A549 (cell line): ENCODE results near the gene GOLGA3. TPM values are rescaled to one million over a fixed set of nuclear protein-coding genes. Genes with fewer than 3 reads are reported as not detected.

ENCODE experiments used
- ATAC-seq, 2 experiments: fragments of 200-7000 bp in 1 of 2; fragments of >200 bp in 1 of 2; cut with Nextera tagmentation in 1 of 2; cut with Tn5 transposase in 1 of 2; 3 replicates each; pipeline versions ENCODE4 v1.8.0 to v1.9.1; 2018 to 2020; ENCODE audit warnings: mild to moderate bottlenecking in 1 of 2, moderate library complexity in 1 of 2
- CTCF ChIA-PET: fragments of 300-600 bp; sonication (Branson Sonifier 250); formaldehyde crosslinking; extraction: SDS; loops from one replicate; lab custom pipeline; 2021; ENCODE audit warnings: antibody characterized with exemption, inconsistent platforms; lab: Yijun Ruan, JAX
- POLR2A ChIA-PET: fragments of 350-600 bp; formaldehyde crosslinking; extraction: SDS; loops from one replicate; lab custom pipeline; 2021; ENCODE audit warnings: antibody characterized with exemption, inconsistent platforms; lab: Yijun Ruan, JAX
- DNase-seq, 2 experiments: peaks; one replicate each; pipeline versions ENCODE4 v3.0.0 to v3.0.0-alpha.2; 2011 to 2016; ENCODE audit warnings: low read depth in 1 of 2, low spot score in 1 of 2
- FAIRE-seq: peaks from 2 replicates; lab custom pipeline; 2011; peaks lifted over from hg19 to GRCh38; lab: Jason Lieb, UNC
- H3K27ac ChIP-seq, 2 experiments: fragments of >200 bp; sonication (Bioruptor Twin); formaldehyde crosslinking; 3 replicates each; pipeline ENCODE4 v1.5.1; 2016 to 2017
- H3K4me1 ChIP-seq: fragments of >200 bp; sonication (Bioruptor Twin); formaldehyde crosslinking; 3 replicates; pipeline ENCODE4 v1.6.1; 2016
- H3K4me2 ChIP-seq: fragments of >200 bp; sonication (Bioruptor Twin); formaldehyde crosslinking; 3 replicates; pipeline ENCODE4 v1.6.1; 2016
- H3K4me3 ChIP-seq: fragments of >200 bp; sonication (Bioruptor Twin); formaldehyde crosslinking; 3 replicates; pipeline ENCODE4 v1.5.1; 2016
- H3K9me3 ChIP-seq: fragments of >200 bp; sonication (Bioruptor Twin); formaldehyde crosslinking; 3 replicates; pipeline ENCODE4 v1.6.1; 2016
- BHLHE40 ChIP-seq: IDR thresholded peaks from 2 replicates; pipeline ENCODE4 v1.6.1; 2012; ENCODE audit warnings: low read depth, low read length, inconsistent platforms
- CEBPB ChIP-seq, 2 experiments: fragments of >200 bp in 1 of 2; sonication (Bioruptor Twin) in 1 of 2; formaldehyde crosslinking in 1 of 2; IDR thresholded peaks; 2 replicates each; pipeline ENCODE4 v1.6.1; 2012 to 2016
- CHD2 ChIP-seq: fragments of 150-350 bp; IDR thresholded peaks from 2 replicates; pipeline ENCODE4 v1.6.1; 2014; ENCODE audit warnings: low read length; ENCODE audit not compliant: partially characterized antibody
- FOSB ChIP-seq: fragments of 250-450 bp; sonication (Bioruptor Pico); IDR thresholded peaks from 2 replicates; pipeline ENCODE4 v1.5.0; 2020; ENCODE audit warnings: mild to moderate bottlenecking, moderate library complexity
- FOSL2 ChIP-seq, 2 experiments: fragments of 450-650 bp in 1 of 2; fragments of >200 bp in 1 of 2; sonication (Bioruptor Twin) in 1 of 2; formaldehyde crosslinking; IDR thresholded peaks; 2 replicates each; pipeline versions ENCODE4 v1.5.0 to v1.6.1; 2016 to 2020; ENCODE audit warnings: mild to moderate bottlenecking in 1 of 2, moderate library complexity in 1 of 2
- HDAC2 ChIP-seq: fragments of 200-600 bp; sonication (generic); IDR thresholded peaks from 2 replicates; pipeline ENCODE4 v1.6.1; 2016
- HES2 ChIP-seq: fragments of >200 bp; sonication (Bioruptor Twin); formaldehyde crosslinking; IDR thresholded peaks from 2 replicates; pipeline ENCODE4 v1.6.1; 2016
- HMGXB4 ChIP-seq: fragments of 250-450 bp; sonication (Bioruptor Pico); IDR thresholded peaks from 2 replicates; pipeline ENCODE4 v1.5.0; 2021; ENCODE audit warnings: mild to moderate bottlenecking, moderate library complexity, borderline replicate concordance
- HOXB13 ChIP-seq: fragments of 250-450 bp; sonication (Bioruptor Pico); IDR thresholded peaks from 2 replicates; pipeline ENCODE4 v1.5.0; 2020; ENCODE audit warnings: low read depth, mild to moderate bottlenecking, moderate library complexity
- KDM1A ChIP-seq: fragments of 200-600 bp; sonication (generic); IDR thresholded peaks from 2 replicates; pipeline ENCODE4 v1.6.1; 2016; ENCODE audit warnings: low read depth, mild to moderate bottlenecking
- MAFK ChIP-seq: fragments of 450-650 bp; IDR thresholded peaks from 2 replicates; pipeline ENCODE4 v1.6.1; 2014; ENCODE audit not compliant: partially characterized antibody
- MAX ChIP-seq: IDR thresholded peaks from 2 replicates; pipeline ENCODE4 v1.6.1; 2012
- NFE2L2 ChIP-seq: fragments of 150-350 bp; conservative IDR thresholded peaks from 2 replicates; pipeline ENCODE4 v1.6.1; 2014; ENCODE audit warnings: low read length
- NR3C1 ChIP-seq: fragments of >200 bp; sonication (Bioruptor Twin); formaldehyde crosslinking; IDR thresholded peaks from 3 replicates; pipeline ENCODE4 v1.6.1; 2017
- PBX3 ChIP-seq: IDR thresholded peaks from 2 replicates; pipeline ENCODE4 v1.6.1; 2012
- POLR2A ChIP-seq: IDR thresholded peaks from 2 replicates; pipeline ENCODE4 v1.6.1; 2012; ENCODE audit warnings: mild to moderate bottlenecking, low read length
- POLR2AphosphoS2 ChIP-seq: conservative IDR thresholded peaks from 2 replicates; pipeline ENCODE4 v1.6.1; 2012; ENCODE audit warnings: low read length, improper control_type of control experiment, inconsistent platforms
- RAD21 ChIP-seq, 2 experiments: fragments of >200 bp in 1 of 2; sonication (Bioruptor Twin) in 1 of 2; formaldehyde crosslinking in 1 of 2; IDR thresholded peaks in 1 of 2; conservative IDR thresholded peaks in 1 of 2; 2 replicates in 1 of 2; 3 replicates in 1 of 2; pipeline ENCODE4 v1.6.1; 2012 to 2018; ENCODE audit warnings: inconsistent platforms in 1 of 2
- RCOR1 ChIP-seq: fragments of 150-350 bp; IDR thresholded peaks from 2 replicates; pipeline ENCODE4 v1.6.1; 2014; ENCODE audit warnings: antibody characterized with exemption, low read length, low read depth
- RFX5 ChIP-seq: fragments of 450-650 bp; IDR thresholded peaks from 2 replicates; pipeline ENCODE4 v1.7.1; 2014; ENCODE audit warnings: antibody characterized with exemption, mild to moderate bottlenecking, moderate library complexity
- RNF2 ChIP-seq: fragments of 200-600 bp; sonication (generic); IDR thresholded peaks from 2 replicates; pipeline ENCODE4 v1.6.1; 2016; ENCODE audit warnings: low read depth, mild to moderate bottlenecking, antibody characterized with exemption, moderate library complexity, borderline replicate concordance
- SMC3 ChIP-seq: fragments of >200 bp; sonication (Bioruptor Twin); formaldehyde crosslinking; IDR thresholded peaks from 3 replicates; pipeline ENCODE4 v1.6.1; 2018; ENCODE audit warnings: inconsistent platforms
- TFCP2L1 ChIP-seq: fragments of 250-450 bp; sonication (Bioruptor Pico); IDR thresholded peaks from 2 replicates; pipeline ENCODE4 v1.5.0; 2021; ENCODE audit warnings: mild to moderate bottlenecking
- TP53 ChIP-seq: fragments of 250-450 bp; sonication (Bioruptor Pico); IDR thresholded peaks from 2 replicates; pipeline ENCODE4 v1.5.0; 2021; ENCODE audit warnings: mild to moderate bottlenecking, moderate library complexity
- ZC3H11A ChIP-seq: fragments of 450-650 bp; IDR thresholded peaks from 2 replicates; pipeline ENCODE4 v1.6.1; 2014; ENCODE audit warnings: antibody characterized with exemption, mild to moderate bottlenecking
- ZFP36 ChIP-seq: fragments of 450-650 bp; IDR thresholded peaks from 2 replicates; pipeline ENCODE4 v1.6.1; 2014; ENCODE audit warnings: borderline replicate concordance; ENCODE audit not compliant: partially characterized antibody
- ZSCAN20 ChIP-seq: fragments of 250-450 bp; sonication (Bioruptor Pico); IDR thresholded peaks from 2 replicates; pipeline ENCODE4 v1.8.0; 2022; ENCODE audit warnings: mild to moderate bottlenecking, moderate library complexity
- WGBS: methylation state at CpG from one replicate; pipeline ENCODE4 v1.1.6; 2017; ENCODE audit errors: missing lambda C conversion rate; 5-methylcytosine and 5-hydroxymethylcytosine counted together
- polyA plus RNA-seq, 4 experiments: library from polyadenylated mRNA; depleted of rRNA in 3 of 4; stranded (reverse); fragments of >200 nt; fragmentation: RNase III in 1 of 4; extraction: RNeasy Plus Mini Kit Qiagen cat#74134 plus additional on column Dnase treatment in 1 of 4; gene quantifications; 2 replicates in 3 of 4; 3 replicates in 1 of 4; pipeline ENCODE4 v1.2.3, GENCODE V29; 2011 to 2017

Gene GOLGA3
- polyA plus RNA-seq, 2 of the 4 experiments (the other 2 are of a cell fraction), result 23.0 to 25.5 TPM

- H3K4me3 ChIP-seq, result no peak overlapping the region
- H3K27ac ChIP-seq, result no peak overlapping the region
- ChIA-PET POLR2A (no interaction called here), CTCF (no interaction called here)
- H3K9me3 ChIP-seq, result no peaks in the 10 kb centered on the region
- TF ChIP-seq NFE2L2 (no peak), POLR2A (no peak), HMGXB4 (no peak), FOSL2 (IDR thresholded peaks at IDR 0.05) (no peak), FOSL2 (CRISPR knock-in tag; IDR thresholded peaks at IDR 0.05) (no peak), RAD21 (conservative IDR thresholded peaks at IDR 0.05 in 1 of 2, IDR thresholded peaks at IDR 0.05 in 1 of 2) (no peak), NR3C1 (no peak), ZSCAN20 (CRISPR knock-in tag) (no peak), HDAC2 (no peak), ZFP36 (no peak), RFX5 (no peak), RNF2 (no peak)
- WGBS, result 92% methylated on average over 21 of the region's 21 CpGs
- H3K4me1 ChIP-seq, result no peaks in the 10 kb centered on the region
- ATAC-seq (no peak), FAIRE-seq (no peak), DNase-seq (no peak)
- no peak overlapping the region for H3K4me2 ChIP-seq
These were observed 13.9 kb upstream of the GOLGA3 start for GRCh38 chr12:132842449-132843045.

- H3K4me1 ChIP-seq, result no peaks in the 10 kb centered on the region
- no peak overlapping the region for H3K4me3 ChIP-seq
- H3K27ac ChIP-seq, result no peak overlapping the region
- no peak overlapping the region for H3K4me2 ChIP-seq
- DNase-seq (no peak), FAIRE-seq (no peak), ATAC-seq (no peak)
- ChIA-PET CTCF (interaction anchor here (0.6 kb wide), 1 partner anchor 328 kb away, joined by 3 read pairs; no protein-coding TSS in a partner anchor), POLR2A (no interaction called here)
- no peaks in the 10 kb centered on the region for H3K9me3 ChIP-seq
- WGBS, result 89% methylated on average over 15 of the region's 15 CpGs
- no peak for TF ChIP-seq BHLHE40
These were observed 12.5 kb upstream of the GOLGA3 start for GRCh38 chr12:132841151-132841550.

GRCh38 chr12:132840536-132840935 is 11.9 kb upstream of the GOLGA3 start:
- DNase-seq, result no peak
- H3K9me3 ChIP-seq, result no peaks in the 10 kb centered on the region
- CTCF ChIA-PET, result no interaction called here
- TF ChIP-seq KDM1A (no peak), TP53 (CRISPR knock-in tag) (no peak), MAX (no peak), CHD2 (no peak), ZC3H11A (no peak), SMC3 (no peak), TFCP2L1 (CRISPR knock-in tag) (no peak), RNF2 (no peak), PBX3 (no peak), FOSB (CRISPR knock-in tag) (no peak), BHLHE40 (no peak), HES2 (no peak), CEBPB (IDR thresholded peaks at IDR 0.05) (no peak), HOXB13 (CRISPR knock-in tag) (no peak), NFE2L2 (no peak), HDAC2 (no peak), RCOR1 (no peak), MAFK (no peak), POLR2AphosphoS2 (no peak)
- no peak for ATAC-seq
- no peak overlapping the region for H3K27ac ChIP-seq
- H3K4me2 ChIP-seq, result no peak overlapping the region
- H3K4me1 ChIP-seq, result no peaks in the 10 kb centered on the region
- WGBS, result 86% methylated on average over 20 of the region's 20 CpGs
- FAIRE-seq, result no peak
- H3K4me3 ChIP-seq, result no peak overlapping the region
- POLR2A ChIA-PET, result no interaction called here
